OCI-LY3 (cell line): ENCODE results near the gene FFAR1.

Source experiments
- CTCF ChIP-seq: fragments of 200-600, 300-600 bp; sonication (generic); IDR thresholded peaks from 2 replicates; pipeline ENCODE4 v1.5.1; 2014; ENCODE audit warnings: antibody characterized with exemption, low read length, low read depth
- EZH2phosphoT487 ChIP-seq: fragments of 200-600 bp; shearing (Covaris generic); IDR thresholded peaks from 2 replicates; pipeline ENCODE4 v1.6.1; 2018; ENCODE audit warnings: antibody characterized with exemption, mixed run types, low read depth

GRCh38 chr19:35360880-35361420 is 13.2 kb downstream of the FFAR1 start:
- TF ChIP-seq CTCF (no peak), EZH2phosphoT487 (no peak)
